SK-N-SH (cell line): ENCODE data around the gene ITGA2B.

ENCODE experiments used
- NFIC ChIP-seq: IDR thresholded peaks from 2 replicates; pipeline ENCODE4 v1.4.0; 2012; ENCODE audit warnings: borderline replicate concordance
- TF ChIP-seq, protein P1 (sequence below): fragments of 200-600 bp; sonication (generic); IDR thresholded peaks from 2 replicates; pipeline ENCODE4 v1.6.1; 2017; ENCODE audit warnings: antibody characterized with exemption, mild to moderate bottlenecking, moderate library complexity

DNA sequence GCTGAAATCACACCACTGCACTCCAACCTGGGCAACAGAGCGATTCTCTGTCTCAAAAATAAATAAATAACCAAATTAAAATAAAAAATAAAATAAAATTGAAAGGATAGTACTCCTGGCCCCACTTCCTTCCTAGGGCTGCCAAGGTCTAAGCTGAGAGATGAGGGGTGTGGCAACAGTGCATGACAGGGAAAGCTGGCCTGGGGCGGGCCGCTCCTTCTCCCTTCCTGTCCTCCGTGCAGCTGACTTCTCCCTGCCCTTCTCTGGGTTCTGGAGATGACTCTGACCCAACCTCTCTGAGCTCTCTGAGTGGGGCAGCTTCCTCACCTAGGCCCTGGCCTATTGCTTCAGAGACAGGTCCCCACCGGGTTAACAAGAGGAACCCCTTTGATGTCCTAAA is 56.1 kb downstream of the ITGA2B start:
- TF ChIP-seq, protein P1, sequence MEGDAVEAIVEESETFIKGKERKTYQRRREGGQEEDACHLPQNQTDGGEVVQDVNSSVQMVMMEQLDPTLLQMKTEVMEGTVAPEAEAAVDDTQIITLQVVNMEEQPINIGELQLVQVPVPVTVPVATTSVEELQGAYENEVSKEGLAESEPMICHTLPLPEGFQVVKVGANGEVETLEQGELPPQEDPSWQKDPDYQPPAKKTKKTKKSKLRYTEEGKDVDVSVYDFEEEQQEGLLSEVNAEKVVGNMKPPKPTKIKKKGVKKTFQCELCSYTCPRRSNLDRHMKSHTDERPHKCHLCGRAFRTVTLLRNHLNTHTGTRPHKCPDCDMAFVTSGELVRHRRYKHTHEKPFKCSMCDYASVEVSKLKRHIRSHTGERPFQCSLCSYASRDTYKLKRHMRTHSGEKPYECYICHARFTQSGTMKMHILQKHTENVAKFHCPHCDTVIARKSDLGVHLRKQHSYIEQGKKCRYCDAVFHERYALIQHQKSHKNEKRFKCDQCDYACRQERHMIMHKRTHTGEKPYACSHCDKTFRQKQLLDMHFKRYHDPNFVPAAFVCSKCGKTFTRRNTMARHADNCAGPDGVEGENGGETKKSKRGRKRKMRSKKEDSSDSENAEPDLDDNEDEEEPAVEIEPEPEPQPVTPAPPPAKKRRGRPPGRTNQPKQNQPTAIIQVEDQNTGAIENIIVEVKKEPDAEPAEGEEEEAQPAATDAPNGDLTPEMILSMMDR: no peak
- no peak for TF ChIP-seq NFIC
